GOT3 (cell line): Measurements from ENCODE around the gene MVK.

ENCODE experiments used
- DNase-seq: peaks from one replicate; lab custom pipeline; 2025; ENCODE audit warnings: mixed read lengths; lab: John Stamatoyannopoulos, UW

The MVK gene

DNA sequence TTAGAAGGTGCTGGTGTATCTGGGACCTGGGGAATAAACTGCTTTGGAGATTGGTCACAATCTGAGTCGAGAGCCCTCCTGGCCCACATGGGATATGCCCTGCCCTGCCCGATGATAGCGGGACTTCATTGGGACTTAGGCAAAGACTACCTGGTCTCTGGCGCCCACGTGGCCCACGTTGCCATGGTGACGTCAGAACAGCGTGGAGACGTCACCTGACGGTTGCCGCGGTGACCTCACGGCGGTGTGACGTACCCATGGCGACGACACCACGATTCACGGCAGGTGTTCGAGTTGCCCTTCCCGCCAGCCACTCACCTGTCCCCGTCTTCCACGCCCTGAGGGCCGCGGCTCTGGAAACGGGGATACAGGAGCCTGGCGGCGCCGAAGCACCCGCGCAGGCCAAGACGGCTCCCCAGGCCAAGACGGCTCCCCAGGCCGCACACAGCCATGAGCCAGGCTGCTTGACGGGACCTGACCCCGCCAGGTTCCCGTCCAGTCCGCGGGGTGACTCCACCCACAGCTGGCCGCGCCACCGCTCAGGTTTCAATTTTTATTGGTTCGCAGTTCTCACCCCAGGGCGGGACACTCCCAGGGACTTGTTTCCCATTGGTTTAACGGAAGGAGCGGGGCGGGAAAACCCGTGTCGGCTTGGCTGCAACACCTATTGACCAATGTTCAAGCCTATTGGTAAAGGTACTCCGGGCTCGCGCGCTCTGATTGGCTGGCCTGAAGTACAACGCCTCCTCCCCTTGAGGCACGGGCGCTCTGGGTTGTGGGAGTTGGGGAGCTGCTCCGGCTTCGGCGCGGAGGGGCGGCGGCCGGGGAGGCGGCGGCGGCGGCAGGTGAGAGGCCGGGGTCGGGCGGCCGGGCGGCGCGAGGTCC lies at the start of gene MVK, which contains the start of gene MMAB:
Gene MVK, plus strand, starts transcription at position 766 of the 885 bp plus-strand sequence. CDS start 1,029 bp downstream, outside the sequence.
Gene MMAB, minus strand, starts transcription at position 476 of the 885 bp plus-strand sequence. Its CDS starts 24 bp downstream, at position 452.
- peak; percentile 83 for DNase-seq

DNA sequence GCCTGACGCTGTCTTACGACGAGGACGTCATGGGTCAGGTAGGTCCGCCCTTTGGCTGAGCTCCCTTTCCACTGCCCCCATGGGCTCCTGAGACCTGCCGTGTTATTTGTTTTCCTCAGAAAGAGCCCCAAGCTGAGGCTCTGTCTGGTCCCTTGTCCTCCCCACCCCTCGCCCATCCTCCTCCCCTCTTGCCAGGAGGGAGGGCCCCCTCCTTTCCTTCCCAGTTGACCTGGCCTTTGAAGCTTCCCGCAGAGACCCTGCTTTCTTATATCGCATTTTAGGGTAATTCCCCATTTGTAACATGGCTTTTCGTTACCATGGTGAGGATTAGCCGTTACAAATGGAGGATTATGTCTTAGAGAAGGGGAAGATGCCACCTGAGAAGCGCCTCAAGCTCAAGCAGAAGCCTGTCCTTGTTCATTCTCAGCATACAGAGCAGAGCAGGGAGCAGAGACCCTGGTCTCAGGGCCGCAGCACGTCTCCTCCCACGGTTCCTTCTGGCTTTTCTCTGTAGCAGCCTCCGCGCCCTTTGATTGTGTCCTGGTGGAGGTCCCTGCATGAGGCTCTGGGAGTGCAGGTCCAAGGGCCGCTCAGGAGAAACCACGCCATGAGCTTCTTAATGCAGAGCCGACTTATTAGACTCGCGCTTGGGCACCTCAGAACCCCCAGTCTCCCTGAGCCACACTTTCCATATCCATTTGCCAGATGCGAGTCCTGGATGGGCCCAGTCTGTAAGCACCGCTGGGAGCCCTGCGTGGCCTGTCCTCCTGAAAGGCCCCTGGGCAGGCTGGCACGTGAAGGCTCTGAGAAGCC lies 48.9 kb upstream of the MVK start:
- no peak for DNase-seq

DNA sequence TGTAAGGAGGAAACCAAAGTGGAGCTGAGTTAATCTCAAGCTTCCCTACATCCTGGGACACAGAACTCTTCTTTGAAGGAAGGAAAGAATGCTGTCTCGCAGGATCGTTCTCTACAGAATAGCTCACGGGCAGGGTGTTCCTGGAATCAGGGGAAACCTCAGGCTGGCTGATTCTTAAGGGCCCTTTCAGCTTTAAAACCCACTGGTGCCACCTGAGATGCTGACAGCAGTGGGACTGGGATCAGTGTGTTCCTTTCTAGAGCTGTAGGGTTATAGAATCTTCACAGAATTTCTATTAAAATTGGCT lies 48.4 kb upstream of the MVK start:
- no peak for DNase-seq

DNA sequence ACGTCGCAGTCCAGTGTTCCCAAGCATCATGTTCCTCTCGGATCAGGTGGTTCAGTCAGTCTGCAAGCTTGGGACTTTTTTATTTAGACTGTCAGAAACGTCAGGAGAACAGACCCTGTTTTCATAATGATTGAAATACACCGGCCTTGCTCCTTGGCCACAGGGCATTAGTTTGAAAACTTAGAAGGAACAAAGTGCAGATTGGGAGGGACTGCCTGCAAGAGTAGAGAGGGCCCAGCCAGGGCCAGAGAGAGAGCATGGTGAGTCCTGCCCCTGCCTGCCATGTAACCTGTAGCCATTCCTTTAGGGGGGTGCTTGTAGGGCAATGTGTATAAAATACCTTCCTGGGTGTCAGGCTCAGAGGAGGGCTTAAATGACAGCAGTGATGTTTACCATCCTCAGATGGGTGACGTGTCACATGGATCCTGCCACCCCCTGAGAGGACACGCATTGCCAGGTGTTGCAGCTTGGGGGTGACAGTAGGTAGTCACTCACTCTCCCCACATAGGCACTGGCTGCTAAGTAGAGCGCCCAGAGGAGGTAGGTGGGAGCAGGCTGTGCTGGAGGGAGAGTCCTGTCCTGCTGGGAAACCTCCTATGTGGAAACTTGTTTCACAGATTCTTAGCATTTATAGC lies 46.0 kb upstream of the MVK start:
- no peak for DNase-seq

DNA sequence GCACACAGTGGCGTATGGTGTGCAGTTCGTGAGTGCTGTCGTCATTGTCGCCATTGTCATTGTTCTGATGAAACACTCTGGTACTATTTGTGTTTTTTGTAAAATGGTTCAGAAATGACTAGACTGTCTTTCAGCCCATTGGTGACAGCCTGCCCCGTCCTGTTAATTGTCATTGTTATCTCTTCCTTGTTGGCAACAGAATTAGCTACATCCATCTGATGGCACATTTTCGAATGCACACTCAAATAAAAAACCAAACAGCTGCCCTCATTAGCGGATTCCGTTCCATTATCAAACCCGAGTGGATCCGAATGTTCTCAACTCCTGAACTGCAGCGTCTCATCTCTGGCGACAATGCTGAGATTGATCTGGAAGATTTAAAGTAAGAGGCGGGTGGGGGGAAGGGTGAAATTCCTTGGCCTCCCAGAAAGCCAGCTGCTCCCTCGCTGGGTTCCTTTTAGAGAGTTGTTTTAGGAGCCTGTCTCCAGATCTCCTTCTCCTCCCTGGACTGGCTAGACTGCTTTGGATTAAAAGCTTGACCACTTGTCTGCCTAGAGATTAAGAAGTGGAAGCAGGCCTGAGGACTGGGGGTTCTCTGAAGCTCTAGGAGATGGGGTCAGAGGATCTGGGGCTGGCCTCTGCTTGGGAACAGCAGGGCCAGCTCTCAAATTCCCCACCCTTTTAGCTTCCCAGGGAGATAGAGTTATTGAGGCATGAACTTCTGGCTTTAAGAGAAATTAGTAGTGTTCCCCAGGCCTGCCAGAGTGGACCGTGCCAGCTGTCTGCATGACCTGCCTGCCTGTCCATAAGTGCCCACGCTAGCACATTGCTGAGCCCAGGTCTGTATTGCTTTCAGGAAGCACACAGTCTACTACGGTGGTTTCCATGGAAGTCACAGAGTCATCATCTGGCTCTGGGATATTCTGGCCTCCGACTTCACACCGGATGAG lies 43.6 kb upstream of the MVK start:
- no peak for DNase-seq

DNA sequence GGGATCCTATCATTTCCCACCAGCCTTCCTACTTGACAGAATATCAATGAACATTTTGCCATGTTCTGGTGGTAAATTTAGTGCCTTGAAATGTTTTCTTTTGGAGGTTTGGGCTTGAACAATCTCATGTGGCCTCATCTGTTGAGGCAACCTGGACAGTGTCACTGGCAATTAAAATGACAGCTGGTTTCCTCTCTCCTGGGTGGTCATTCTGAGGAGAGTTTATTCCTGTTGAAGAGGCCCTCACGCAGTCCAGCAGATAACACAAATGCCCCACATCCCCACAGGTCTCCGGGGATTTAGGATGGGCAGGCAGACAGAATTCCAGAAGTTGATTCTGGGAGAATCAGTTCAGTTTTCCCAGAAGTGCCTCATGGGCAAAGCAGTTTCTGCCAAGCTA lies 42.2 kb upstream of the MVK start:
- DNase-seq = no peak

DNA sequence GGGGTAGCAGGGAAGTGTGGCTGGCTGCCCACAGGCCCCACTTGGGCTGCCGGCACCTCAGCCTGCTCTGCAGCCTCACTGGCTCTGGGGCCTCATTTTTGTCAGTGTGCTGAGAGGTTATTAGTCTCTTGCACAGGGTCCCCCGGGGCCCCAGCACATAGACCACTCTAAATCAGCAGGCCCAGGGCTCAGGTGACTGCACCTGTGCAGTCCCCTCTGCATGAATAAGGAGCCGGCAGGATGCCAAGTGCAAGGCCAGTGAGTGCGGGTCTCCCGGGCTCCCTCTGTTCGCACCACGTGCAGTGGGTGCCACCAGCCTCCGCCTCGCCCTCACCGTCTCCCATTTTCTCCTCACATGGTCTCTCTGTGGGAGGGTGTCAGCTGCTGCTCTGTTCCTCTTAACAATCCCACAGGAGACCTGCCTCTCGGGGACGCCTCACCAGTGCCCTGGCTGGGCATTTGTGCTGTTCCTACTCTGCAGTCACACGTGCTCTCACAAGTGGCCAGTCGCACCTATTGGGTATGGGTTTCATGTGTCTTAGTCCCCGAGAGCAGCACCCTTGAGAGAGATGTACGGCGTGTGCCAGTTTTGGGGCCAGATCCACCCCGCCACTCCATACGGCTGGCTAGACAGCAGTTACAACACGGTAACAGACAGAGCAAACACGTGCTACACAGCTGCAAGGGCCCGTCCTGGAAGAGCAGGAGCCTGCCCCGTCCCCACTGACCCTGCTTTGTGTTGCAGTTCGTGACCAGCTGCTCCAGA lies 40.7 kb upstream of the MVK start:
- no peak for DNase-seq

DNA sequence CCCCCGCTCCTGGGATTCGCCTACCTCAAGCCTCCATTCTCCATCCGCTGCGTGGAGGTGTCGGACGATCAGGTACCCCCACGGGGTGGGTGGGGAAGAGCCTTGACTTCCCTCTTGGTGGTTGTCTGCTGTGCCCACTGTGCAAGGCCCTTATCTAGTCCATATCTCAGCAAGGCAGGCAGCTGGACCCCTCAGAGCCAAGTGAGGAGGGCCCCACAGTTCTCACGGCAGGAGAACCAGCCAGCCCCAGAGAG lies 40.2 kb upstream of the MVK start:
- DNase-seq = no peak

DNA sequence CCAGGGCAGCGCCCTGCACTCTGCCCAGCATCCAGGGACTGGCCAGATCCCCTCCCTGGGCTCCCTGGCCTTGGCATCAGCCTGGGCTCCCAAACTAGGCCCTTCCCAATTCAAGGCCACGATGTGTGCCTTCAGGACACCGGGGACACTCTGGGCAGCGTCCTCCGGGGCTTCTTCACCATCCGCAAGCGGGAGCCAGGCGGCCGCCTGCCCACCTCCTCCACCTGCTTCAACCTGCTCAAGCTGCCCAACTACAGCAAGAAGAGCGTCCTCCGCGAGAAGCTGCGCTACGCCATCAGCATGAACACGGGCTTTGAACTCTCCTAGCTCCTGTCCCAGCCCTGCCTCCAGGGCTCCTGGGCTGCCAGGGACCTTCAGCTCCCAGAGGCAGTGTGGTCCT lies 39.1 kb upstream of the MVK start:
- DNase-seq = no peak

DNA sequence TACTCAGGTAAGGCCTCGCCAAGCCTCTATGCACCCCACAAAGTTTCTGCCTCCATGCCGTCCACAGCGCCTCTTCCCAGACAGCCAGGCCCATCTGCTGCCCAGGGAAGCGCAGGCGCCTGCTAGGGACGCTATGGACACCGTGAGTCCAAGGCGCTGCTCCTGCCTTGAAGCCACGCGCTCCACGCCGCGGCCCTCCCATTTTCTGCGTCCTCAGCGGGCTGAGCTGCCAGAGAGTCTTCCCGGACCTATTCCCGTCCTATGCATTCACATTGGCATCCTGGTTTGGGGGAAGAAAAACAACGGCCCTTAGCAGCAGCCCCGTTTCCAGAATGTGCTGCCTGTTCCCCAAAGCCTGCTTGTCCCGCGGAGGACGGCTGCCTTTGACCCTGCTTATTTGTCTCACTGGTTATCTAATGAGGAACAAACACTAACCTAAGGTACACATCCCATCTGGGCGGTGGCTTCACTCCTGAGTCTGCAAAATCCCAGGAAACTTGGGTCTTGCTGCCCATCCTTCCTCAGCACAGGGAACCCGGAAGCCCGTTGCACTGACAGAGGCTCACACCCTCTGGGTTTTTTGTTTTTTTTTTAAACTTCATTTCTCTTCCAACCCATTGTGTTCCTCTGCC lies 38.2 kb upstream of the MVK start:
- no peak for DNase-seq

DNA sequence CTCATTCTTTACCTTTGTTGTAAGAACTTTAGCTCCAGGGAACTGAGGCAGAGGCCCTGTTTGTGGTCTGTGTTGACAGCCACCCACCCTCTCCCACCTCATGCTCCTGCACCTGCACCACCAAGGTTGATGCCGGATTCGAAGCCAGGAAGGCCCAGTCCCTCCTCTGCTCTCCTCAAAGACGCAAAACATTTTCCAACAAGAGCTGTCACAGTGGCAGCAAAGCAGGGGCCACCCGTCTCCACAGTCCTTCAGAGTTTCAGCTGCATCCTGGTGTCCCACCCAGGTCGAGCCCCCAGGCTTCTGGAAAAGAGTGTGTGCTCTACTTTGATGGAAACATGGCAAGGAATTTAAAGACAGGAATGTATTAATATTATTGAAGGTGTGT lies 37.7 kb upstream of the MVK start:
- DNase-seq = no peak

DNA sequence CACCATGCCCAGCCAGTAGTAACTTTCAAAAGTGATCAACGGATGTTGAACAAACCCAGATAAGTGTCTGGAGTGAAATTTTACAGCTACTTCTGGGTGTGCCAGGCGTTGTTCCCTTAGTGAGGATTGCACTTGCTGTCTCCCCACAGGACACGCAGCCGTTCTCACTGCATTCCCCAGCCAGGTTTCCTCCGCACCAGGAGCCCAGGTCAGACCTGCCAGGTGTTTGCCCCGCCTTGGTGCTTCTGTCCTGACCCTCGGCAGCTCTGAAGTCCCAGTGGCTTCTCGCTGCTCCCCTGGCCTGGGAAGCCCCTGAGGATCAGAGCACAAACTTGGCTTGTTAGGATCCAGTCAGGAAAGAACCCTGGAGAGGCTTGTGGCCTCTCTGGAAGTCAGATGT lies 36.5 kb upstream of the MVK start:
- no peak for DNase-seq

DNA sequence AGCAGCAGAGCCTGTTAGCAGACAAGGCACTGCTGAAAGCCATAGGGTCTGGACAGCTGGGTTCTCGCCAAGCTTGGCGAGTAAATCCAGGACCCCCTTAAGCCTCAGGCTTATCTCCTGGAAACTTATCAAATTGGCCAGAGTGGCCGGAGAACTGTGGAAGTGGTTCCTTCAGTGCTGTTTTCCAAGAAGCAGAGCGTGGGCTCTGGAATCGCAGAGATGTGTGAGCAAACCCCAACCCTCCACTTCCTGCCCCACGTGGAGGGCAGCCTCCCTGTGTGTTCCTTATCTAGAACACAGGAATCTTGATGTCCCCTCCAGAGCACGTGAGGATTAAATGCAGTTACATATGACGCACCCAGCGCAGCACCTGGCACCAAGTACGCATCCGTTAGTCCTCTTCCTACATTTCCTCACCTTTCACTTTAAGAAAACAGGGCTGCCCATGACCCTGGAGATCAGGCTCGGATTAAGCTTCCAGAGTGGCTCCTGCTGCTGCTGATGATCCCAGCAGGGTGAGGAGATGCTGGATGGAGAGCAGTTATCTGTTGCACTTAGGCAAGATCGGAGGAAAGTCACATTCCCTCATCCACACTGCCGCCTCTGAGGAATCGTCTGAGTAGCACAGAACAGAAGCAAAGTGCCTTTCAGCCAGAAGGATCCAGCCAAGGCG lies 35.3 kb upstream of the MVK start:
- DNase-seq = no peak

DNA sequence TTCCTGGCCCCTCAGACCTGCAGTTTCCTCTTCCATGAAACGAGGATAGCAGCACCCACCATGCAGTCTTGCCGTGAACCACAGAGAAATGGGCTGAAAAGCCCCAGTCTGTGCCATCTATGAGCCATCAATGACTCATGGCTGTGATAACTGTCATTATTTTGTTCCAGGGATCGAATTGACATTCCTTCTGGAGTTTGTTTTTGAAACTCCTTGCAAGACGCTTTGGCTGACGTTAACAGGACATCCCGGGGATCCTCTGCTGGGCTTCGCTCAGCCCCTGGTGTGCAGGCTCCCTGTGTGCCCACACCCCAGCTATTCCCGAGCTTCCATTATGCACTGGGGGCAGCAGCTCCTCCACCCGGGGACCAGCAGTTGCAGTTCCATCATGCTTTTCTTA lies 34.1 kb upstream of the MVK start:
- no peak for DNase-seq

DNA sequence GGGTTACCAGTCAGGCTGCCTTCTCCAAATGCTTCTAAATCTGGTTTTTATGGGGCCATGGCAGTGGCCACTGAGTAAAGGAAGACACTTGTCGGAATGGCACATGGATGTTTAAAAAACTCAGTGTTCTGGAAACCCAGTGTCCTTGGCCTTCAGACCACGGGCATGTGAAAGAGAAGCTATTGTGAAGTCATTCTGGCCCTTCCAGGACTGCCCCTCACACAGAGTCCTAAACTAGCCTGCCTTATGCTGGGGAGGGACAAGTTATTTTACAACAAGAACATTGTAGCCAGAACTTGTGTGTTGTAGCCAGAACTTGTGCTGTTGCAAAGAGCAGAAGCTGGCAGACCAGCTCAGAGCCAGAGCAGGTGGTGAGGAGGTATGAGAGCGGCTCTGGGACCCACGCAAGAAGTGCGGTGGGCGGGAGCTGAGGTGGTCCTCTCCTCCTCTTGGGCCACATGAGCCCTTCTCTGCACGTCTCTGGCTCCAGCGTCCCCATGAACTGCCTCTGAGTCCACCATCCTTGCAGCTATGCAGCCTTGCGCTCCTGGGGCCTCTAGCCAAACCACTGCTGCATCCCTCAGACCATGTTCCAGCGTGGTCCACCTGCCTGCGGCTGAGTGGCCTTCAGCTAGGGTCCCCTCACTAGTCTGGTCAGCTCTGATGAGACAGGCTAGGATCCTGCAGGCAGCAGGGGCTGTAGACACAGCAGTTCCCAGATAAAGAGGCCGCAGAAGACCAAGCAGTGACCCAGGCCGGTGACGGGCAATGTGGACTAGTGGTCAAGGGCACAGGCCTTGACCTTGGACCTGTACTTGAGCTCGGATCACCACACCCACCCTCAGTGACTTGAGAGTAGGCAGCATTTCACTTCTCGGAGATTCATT lies 32.8 kb upstream of the MVK start:
- no peak for DNase-seq

DNA sequence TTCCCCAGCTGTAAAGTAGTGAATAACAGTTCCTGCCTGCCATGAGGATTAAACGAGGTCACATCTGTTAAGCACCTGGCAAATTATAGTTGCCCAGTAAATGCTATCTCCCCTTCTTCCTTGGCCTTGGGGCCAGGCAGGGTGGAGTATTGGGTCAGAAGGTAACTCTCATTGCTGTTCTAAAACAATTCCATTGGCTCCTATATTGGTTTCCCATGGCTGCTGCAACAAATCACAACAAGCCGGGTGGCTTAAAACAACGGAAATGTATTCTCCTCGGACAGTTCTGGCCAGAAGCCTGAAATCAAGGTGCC lies 32.2 kb upstream of the MVK start:
- DNase-seq = no peak

DNA sequence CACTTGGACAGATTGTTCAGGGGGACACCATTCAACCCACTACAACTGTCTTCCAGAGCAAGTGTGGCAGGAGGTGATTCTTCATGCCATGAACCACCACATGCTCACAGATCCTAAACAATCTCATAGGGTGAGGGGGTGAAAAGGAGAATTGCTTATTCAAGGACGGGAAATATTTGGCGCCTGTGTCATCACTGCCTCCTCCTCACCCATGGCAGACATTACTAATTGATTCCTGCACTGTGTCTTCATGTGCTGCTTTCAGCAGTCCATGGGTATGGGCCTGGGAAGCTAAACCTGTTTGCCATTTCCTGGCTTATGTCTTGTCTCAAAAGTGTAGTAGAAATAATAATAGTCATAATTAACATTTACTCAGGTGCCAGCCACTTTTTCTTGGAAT lies 31.6 kb upstream of the MVK start:
- DNase-seq = no peak

DNA sequence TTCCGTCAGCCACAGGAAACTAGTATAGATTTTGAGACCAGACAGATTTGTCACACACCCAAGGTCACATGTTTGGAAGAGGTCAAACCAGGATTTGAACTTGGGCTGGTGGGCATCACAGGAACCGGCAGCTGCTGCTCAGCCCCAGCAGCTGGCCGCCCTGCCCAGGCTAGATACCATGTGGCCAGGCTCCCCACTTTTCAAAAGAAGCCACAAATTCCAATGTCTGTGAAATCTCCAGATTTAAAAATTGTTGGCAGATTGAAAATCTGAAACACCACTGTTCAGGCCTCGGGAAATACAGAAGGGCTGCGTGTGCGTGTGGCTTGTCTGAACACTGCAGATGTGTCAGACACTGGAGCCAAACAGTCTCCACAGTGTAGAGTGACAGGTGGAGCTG lies 30.7 kb upstream of the MVK start:
- DNase-seq = no peak

DNA sequence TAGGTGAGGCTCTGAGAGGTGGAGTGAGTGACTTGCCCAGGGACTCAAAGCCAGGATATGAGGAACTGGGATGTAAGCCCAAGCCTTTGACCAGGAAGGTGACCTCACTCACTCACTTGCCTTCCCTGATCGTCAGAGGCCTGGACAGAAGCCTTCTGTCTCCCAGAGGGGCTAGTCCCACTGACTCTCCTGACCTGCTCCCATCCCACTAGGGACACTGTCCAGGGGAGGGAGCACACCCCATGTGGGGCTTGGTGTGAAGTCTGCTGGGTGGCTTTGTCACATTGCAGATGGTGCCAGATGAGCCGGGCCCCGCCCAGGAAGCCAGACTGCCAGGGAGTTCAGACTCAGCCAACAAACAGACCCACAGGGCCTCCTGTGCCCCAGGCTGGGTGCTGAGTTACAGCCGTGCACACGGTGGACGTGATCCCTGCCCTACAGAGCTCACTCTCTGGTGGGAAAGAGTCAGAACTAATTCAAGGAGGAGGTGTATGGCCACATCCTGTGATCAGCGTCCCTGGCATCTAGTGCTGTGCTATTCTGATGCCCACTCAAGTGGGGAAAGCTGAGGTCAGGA lies 28.6 kb upstream of the MVK start:
- DNase-seq = no peak
